HEK293 (cell line): ENCODE results near the gene NSD1.

Source experiments
- CTCF ChIP-seq: fragments of 450-650 bp; formaldehyde crosslinking; IDR thresholded peaks from 2 replicates; pipeline ENCODE4 v1.5.1; 2016; ENCODE audit warnings: missing biosample characterization, missing genetic modification characterization
- GLIS1 ChIP-seq: fragments of 450-650 bp; formaldehyde crosslinking; IDR thresholded peaks from 2 replicates; pipeline ENCODE4 v1.5.1; 2016; ENCODE audit warnings: missing biosample characterization, missing genetic modification characterization
- KLF1 ChIP-seq: fragments of 450-650 bp; formaldehyde crosslinking; IDR thresholded peaks from 2 replicates; pipeline ENCODE4 v1.5.1; 2016; ENCODE audit warnings: missing biosample characterization, missing genetic modification characterization
- KLF17 ChIP-seq: fragments of 450-650 bp; formaldehyde crosslinking; IDR thresholded peaks from 2 replicates; pipeline ENCODE4 v1.5.1; 2016; ENCODE audit warnings: missing biosample characterization, missing genetic modification characterization
- OVOL3 ChIP-seq: fragments of 450-650 bp; formaldehyde crosslinking; IDR thresholded peaks from 2 replicates; pipeline ENCODE4 v1.5.1; 2016; ENCODE audit warnings: missing biosample characterization, missing genetic modification characterization
- PRDM4 ChIP-seq: fragments of 450-650 bp; formaldehyde crosslinking; IDR thresholded peaks from 2 replicates; pipeline ENCODE4 v1.5.1; 2017; ENCODE audit warnings: missing biosample characterization, missing genetic modification characterization
- SP2 ChIP-seq: fragments of 450-650 bp; formaldehyde crosslinking; IDR thresholded peaks from 2 replicates; pipeline ENCODE4 v1.5.1; 2016; ENCODE audit warnings: missing biosample characterization, missing genetic modification characterization
- ZBTB10 ChIP-seq: fragments of 450-650 bp; formaldehyde crosslinking; IDR thresholded peaks from 2 replicates; pipeline ENCODE4 v1.5.1; 2016; ENCODE audit warnings: missing biosample characterization, missing genetic modification characterization
- ZBTB17 ChIP-seq: fragments of 450-650 bp; formaldehyde crosslinking; IDR thresholded peaks from 2 replicates; pipeline ENCODE4 v1.5.1; 2016; ENCODE audit warnings: missing biosample characterization, missing genetic modification characterization
- ZBTB20 ChIP-seq: fragments of 450-650 bp; formaldehyde crosslinking; IDR thresholded peaks from 2 replicates; pipeline ENCODE4 v1.5.1; 2016; ENCODE audit warnings: missing biosample characterization, missing genetic modification characterization
- ZFHX2 ChIP-seq: fragments of 450-650 bp; formaldehyde crosslinking; conservative IDR thresholded peaks from 2 replicates; pipeline ENCODE4 v1.5.1; 2016; ENCODE audit warnings: missing biosample characterization, missing genetic modification characterization
- ZNF366 ChIP-seq: fragments of 450-650 bp; formaldehyde crosslinking; conservative IDR thresholded peaks from 2 replicates; pipeline ENCODE4 v1.5.1; 2016; ENCODE audit warnings: missing biosample characterization, missing genetic modification characterization
- ZNF561 ChIP-seq: fragments of 450-650 bp; IDR thresholded peaks from 2 replicates; pipeline ENCODE4 v1.5.1; 2018; ENCODE audit warnings: missing biosample characterization, missing genetic modification characterization, borderline replicate concordance
- ZNF580 ChIP-seq: fragments of 450-650 bp; formaldehyde crosslinking; IDR thresholded peaks from 2 replicates; pipeline ENCODE4 v1.5.1; 2016; ENCODE audit warnings: missing biosample characterization, missing genetic modification characterization
- ZNF600 ChIP-seq: fragments of 450-650 bp; formaldehyde crosslinking; IDR thresholded peaks from 2 replicates; pipeline ENCODE4 v1.5.1; 2016; ENCODE audit warnings: missing biosample characterization, missing genetic modification characterization
- ZNF692 ChIP-seq: fragments of 450-650 bp; formaldehyde crosslinking; IDR thresholded peaks from 2 replicates; pipeline ENCODE4 v1.5.1; 2016; ENCODE audit warnings: missing biosample characterization, missing genetic modification characterization
- ZXDB ChIP-seq: fragments of 450-650 bp; formaldehyde crosslinking; IDR thresholded peaks from 2 replicates; pipeline ENCODE4 v1.5.1; 2016; ENCODE audit warnings: missing biosample characterization, missing genetic modification characterization

NSD1 gene

GRCh38 chr5:177312649-177313181 lies 179.1 kb downstream of the NSD1 start (continued):
- peak; percentile 65; the same call in 1 of the 2 replicates for TF ChIP-seq CTCF (tag by site-specific recombination)
- no peak for TF ChIP-seq ZNF580
- peak; percentile 37; the same call in 1 of the 2 replicates for TF ChIP-seq ZBTB10 (tag by site-specific recombination)
- peak; percentile 70; the same call in 1 of the 2 replicates for TF ChIP-seq ZNF600 (tag by site-specific recombination)
- peak; percentile 20; the same call in 1 of the 2 replicates for TF ChIP-seq KLF17 (tag by site-specific recombination)
- TF ChIP-seq ZNF561 (tag by site-specific recombination): no peak
- peak; percentile 95 for TF ChIP-seq ZBTB20 (tag by site-specific recombination)
- peak; percentile 39; the same call in 1 of the 2 replicates for TF ChIP-seq ZBTB17 (tag by site-specific recombination)
- TF ChIP-seq GLIS1 (tag by site-specific recombination): peak; percentile 83
- TF ChIP-seq ZFHX2 (tag by site-specific recombination): no peak
- peak; percentile 71 for TF ChIP-seq KLF1 (tag by site-specific recombination)
- TF ChIP-seq OVOL3 (tag by site-specific recombination): 0 out of 2 replicates have a peak, but pooled peaks have one; percentile 6
- 0 out of 2 replicates have a peak, but pooled peaks have one; percentile 6 for TF ChIP-seq ZXDB (tag by site-specific recombination)
- peak; percentile 82 for TF ChIP-seq ZNF692
- 0 out of 2 replicates have a peak, but pooled peaks have one; percentile 8 for TF ChIP-seq PRDM4 (tag by site-specific recombination)
- TF ChIP-seq ZNF366 (tag by site-specific recombination): peak; percentile 20; the same call in 1 of the 2 replicates
- TF ChIP-seq SP2 (tag by site-specific recombination): peak; percentile 23
